NCI-H510A (cell line): ENCODE results near the gene DENND1A.

Experiments used
- DNase-seq: peaks from one replicate; lab custom pipeline; 2025; lab: John Stamatoyannopoulos, UW

DENND1A gene

DNA sequence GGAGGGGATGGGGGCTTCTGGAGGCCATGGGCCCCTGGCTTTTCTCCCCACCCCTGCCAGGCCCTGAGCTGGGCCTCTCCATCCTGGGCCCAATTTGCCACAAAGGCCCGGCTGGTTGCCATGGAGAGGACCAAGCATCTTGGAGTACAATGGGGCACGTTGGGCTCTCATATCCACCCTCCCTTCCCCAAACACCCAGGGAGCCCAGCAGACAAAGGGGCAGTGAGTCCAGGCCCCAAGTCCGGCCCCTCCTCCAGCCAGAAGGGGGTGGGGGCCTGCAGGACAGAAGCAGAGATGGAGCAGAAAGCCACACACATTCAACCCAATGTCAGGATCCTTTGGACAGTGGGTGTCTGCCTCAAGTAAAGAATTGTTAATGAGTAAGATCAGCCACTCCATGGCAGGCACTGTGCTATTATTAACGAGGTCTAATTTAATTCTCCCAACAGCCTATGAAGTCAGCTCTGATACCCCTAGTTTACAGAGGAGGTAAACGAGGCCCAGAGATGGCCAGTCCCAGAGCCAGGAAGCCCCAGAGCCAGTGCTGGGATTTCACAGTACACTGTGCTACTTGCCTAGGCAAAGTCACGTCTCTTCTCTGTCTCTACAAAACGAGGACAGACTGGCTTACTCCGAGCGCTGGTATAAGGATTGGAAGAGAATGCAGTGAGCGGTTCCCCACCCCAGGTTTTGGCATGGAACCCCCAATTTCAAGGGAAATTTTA is 571.6 kb downstream of the DENND1A start:
- DNase-seq = no peak

DNA sequence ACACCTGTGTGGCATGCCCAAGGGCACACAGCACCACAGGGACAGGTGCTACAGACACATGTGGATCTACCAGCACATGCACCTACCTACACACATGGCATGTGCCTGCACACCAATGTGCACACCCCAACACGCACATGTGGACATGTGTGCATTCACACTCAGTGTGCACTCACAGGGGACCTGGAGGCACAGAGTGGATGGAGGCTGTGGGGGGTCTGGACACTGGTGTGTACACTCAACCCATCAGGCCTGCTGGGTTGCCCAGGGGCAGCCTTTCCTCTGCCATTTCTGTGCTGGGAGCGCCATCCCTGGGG is 572.2 kb downstream of the DENND1A start:
- no peak for DNase-seq

DNA sequence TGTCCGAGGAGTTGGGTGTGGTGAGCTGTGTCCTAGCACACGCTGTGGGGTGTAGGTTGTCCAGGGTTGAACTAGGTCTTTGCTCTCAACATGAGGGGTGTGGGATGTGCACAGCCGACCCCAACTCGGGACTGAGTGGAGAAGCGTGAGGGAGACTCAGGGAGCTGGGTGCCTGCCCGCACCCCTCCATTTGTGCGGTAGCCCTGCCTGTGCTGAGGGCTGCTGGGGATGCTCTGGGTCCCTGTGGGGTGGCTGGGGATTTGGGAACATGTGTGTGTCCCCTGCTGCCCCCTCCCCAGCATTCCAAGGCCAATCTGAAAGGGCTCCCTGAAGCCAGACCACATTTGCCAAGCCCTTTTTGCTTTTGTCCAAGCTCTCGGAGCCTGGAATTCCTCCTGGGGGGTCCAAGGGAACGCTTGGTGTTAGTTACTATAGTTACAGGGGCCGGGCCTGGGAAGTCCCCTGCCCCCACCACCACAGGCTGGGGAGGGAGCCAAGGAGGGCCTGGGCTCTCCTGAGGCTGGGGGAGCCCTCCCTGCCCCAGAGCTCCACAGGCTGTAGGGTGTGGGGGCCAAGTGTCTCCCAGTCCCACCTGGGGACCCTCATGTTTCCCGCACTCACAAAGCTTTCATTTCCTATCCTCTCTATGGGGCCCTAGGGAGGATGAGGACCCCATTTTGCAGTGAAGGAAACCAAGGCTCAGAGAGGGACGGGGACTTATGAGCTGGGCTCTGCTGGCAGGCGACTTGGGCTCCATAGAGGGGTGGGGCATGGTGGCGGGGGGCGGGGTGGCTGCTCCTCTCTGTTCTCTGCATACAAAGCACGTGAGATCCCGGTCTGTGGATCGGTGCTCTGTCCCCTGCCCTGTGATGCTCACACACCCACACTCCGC is 572.8 kb downstream of the DENND1A start:
- DNase-seq = no peak

DNA sequence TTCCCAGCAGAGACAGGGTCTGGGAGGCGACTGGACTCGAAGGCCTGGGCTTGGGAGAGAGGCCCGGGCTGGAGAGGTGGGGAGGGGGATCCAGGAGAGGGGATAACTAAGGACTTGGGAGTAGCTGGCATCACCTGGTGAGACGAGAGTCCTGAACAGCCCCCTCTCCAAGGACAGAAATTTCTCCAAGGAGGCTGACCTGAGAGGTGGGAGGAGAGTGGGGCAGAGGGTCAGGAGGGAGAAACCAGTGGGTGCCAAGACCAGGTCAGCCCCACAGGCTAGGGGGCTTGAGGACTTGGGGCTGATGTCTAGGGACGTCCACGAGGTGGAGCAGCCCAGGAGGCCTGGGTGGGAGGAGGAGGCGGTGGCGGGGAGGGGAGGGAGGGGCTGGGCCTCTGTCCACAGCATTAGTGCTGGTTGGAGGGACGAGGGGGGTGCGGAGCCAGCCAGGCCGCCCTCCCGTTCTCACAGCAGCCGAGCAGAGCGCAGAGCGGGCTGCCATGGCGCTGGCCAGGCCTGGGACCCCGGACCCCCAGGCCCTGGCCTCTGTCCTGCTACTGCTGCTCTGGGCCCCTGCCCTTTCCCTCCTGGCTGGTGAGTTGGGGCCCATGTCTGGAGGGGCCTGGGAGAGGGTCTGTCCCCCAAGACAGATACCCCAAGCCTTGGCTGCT is 574.0 kb downstream of the DENND1A start, which contains the start of gene CRB2:
CRB2 (plus strand) TSS at position 437 of the 671 bp plus-strand sequence; CDS start at position 501, 64 bp downstream.
- DNase-seq = peak; percentile 71

DNA sequence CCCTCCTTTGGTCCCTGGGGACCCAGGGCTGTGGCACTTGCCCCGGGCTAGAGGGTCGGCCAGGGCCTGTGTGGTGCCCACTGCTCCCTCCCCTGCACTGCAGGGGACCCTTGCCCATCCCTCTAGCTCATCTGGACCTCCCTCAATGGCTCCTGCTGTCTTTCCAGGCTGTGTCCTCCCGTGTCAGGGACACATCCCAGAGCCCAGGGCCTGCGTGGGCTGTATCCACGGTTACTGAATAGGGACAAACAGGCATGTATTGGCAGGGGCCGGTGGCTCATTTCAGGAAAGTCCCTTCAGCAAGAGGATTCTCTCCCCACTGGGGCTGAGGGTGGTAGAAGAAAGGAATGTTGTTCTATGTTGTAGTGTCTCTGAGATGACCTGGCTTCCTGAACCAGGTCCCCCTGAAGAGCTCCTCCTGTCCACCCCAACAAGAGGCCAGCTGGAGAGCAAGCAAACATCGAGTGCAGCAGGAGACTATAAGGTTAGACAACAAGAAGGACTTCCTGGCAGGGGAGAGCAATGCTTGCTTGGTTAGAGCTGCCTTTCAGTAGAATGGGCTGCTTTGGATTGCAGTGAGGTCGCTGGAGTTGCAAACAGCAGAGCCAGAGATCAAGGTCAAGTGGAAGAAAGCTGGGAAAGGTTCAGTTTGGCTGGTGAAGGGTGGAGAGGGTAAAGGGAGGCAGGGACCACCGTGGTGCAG is 575.0 kb downstream of the DENND1A start:
- DNase-seq = no peak

DNA sequence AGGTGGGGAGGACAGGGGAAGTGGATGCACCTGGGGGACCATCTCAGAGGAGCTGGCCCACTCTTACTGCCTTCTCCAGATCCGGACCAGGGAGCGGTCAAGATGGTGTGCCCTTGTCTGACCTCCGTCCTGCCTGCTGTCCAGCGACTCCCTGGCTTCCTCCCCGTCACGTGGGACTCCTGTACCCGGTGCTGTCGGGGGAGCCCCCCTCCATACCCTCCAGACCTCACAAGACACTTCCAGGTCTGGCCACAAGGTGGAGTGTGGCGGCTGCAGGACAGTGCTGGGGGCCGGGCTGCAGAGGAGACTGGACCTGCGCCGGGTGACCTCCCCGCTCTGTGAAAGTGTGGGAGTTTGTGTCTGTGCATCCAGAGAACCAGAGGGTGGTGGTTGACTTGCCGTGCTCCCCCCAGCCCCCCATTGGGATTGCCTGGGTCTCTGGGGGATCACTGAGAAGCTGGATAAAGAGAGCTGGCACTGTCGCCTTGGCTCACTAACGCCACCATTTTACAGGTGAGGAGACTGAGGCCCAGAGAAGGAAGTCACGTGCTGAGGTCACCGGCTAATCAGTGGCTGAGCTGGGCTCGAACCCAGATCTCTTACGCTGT is 575.8 kb downstream of the DENND1A start:
- DNase-seq = peak; percentile 33

DNA sequence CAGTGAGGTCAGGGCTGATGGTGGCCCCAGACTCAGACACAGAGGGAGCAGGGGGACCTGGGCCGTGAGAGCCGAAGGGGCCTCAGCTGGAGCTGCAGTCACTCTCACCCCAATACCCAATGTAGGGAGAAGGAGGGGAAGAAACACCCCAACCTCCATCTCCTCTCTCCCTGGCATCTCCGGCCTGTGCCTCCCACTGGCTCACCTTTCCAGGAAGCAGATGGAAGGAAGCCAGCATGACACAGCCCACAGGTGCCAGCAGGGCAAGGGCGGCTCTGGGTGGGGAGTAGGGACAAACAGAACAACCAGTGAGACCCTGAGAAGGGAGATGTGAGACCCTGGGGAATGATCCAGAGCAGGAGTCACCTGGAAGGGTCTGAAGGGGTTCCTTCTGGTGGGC is 576.9 kb downstream of the DENND1A start:
- no peak for DNase-seq

DNA sequence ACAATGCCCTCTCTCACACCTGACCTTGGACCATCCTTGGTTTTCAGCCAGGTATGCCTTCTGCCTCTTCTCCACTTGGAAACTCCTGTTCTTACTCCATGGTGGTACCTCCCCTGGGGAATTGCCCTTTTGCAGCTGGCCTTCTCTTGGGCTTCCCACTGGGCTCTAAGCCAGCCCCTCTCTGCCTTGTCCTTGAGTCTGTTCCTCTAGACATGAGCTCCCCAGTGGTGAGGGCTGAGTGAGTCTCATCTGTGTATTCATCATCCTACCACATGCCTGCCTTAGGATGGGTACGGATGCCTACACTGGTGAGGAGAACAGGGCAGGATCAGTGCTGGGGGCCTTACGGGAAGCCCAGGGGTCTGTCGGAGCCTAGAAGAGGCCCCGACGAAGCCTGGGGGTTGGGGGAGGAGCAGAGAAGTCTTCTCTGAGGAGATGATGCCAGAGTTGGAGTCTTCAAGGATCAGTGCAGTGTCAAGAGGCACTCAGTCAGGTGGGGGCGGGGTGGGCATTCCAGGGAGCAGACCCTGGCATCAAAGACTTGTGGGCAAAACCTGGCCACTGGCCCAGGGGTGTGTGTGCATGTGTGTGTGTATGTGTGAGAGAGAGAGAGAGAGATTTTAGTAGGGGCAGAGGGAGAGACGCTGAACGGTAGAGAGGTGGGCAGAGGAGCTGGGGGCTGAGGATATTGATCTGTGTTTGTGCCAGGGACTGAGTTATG is 579.2 kb downstream of the DENND1A start:
- DNase-seq = no peak

DNA sequence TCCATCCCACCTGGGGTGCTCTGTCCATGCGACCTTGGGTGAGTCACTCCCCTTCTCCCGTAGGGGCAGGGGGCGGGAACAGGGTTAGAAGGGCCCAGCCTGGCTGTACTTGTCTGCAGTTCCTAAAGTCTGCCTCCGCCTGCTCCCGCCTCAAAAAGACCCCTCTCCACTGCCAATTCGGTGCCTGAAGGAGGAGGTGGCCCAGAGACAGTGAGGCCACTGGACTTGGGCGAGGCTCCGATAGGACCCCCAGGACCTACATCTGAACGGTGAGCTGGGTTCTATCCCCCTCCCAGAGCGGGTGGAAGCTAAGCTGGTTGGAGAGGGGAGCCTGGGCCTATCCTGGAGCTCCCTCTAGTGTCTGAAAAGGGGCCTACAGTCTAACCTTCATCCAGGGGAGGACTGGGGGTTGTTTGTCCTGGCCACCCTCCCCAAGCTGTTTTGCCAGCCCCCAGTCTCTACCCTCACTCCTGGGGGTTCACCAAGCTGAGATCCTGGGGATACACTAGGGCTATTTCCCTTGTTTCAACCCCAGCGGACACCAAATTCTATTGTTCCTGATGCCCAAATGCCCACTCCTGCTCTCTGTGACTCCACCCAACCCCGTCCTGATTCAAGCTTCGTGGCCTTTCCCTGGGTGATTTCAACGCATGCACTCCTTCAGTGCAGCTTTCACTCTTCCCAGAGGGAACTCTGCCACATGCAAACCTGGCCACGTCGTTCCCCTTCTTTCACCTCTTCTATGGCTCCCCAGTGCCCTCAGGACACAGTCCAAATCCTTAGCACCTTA is 580.0 kb downstream of the DENND1A start:
- no peak for DNase-seq

DNA sequence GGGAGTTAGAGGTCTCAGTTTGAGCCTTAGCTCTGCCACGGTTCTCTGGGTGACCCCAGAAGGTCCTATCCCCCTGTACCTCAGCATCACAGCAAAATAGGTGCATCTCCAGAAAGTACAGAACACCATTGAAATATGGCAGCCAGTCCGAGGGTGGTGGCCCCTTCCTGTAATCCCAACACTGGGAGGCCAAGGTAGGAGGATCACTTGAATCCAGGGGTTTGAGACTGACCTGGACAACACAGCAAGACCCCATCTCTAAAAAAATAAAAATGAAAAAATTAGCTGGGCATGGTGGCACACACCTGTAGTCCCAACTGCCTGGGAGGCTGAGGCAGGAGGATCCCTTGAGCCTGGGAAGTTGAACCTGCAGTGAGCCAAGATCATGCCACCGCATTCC is 580.9 kb downstream of the DENND1A start:
- DNase-seq = no peak

DNA sequence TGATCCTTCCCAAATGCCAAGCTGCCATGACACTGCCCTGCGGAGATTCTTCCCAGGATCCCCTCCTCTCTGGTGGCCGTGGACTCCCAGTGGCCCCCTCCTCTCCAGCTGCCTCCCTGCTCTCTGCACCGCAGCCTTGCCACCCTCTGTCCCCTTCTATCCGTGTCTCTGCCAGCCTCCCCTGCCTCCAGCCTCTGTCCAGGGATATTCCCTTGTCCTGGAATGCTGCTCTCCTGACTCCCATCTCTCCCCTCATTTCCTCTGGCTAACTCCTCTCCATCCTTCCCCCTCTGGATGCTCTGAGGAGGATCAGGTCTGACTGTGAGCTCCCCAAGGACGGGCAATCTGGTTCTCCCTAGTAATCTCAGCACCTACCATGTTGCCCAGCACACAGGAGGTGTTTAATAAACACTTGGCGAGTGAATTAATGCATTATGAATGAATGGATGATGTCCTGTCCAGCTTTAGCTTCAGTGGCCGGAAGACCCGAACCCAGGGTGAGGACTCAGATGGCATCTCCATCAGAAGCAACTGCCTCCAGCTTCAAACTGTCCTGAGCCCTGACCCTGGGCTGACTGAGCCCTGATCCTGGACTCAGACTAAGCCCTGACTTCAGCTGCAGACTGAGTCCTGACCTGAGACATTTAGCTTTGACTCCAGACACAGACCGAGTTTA is 581.5 kb downstream of the DENND1A start:
- DNase-seq = no peak

DNA sequence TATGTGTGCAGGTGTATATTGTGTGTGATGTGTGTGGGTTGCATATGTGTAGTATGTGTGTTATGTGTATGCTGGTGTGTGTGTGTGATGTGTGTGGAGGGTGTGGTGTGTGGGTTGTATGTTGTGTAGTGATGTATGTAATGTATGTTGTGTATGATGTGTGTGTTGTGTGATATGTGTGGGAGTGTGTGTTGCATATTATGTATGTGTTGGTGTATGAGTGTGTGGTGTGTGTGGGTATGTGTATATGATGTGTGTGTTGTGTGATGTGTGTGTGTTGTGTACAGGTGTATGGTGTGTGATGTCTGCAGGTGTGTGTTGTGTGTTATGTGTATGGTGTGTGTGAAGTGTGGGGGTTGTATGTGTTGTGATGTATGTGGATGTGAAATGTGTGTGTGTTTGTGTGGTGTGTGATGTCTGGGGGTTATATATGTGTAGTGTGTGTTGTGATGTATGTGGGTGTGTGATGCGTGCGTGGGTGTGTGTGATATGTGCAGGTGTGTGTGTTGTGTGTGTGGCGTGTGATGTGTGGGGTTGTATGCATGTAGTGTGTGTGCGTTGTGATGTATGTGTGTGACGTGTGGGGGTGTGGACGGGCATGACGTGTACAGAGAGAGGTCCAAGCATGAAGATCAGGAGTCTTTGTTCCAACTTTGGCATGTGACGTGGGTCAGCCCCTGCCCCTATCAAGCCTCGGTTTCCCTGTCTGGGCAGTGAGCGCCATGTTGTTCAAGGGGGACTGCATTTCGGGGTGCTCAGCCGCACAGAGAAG is 582.5 kb downstream of the DENND1A start:
- no peak for DNase-seq

DNA sequence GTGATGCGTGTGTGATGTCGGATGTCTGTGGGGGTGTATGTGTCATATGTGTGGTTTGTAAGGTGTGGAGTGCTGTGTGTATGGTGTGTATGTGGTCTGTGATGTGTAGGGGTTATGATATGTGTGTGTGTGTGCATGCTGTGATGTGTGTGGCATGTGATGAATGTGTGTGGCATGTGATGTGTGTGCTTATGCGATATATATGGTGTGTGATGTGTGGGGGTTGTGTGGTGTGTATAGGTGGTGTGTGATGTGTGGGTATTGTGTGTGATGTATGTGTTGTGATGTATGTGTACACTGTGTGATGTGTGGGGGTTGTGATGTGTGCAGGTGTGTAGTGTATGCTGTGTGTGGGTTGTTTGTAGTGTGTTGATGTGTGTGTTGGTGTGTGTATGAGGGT is 583.1 kb downstream of the DENND1A start:
- no peak for DNase-seq

DNA sequence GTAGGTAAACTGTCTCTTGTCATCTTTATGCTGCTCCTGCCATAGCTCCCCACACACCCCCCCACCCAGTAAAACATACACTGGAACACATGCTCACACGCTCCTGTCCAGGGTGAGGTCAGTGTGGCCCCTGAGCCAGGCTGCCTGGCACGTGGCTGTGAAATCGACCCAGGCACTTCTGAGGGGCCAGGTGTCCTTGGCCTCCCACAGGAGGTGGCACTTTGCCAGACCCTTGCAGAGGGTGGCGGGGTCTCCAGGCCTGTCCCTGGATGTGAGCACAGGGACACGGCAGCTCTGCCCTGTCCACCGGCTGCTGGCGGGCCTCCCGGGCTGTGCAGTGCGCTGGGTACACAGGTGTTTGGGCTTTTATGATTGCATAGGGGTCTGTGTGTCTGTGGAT is 583.9 kb downstream of the DENND1A start:
- no peak for DNase-seq

DNA sequence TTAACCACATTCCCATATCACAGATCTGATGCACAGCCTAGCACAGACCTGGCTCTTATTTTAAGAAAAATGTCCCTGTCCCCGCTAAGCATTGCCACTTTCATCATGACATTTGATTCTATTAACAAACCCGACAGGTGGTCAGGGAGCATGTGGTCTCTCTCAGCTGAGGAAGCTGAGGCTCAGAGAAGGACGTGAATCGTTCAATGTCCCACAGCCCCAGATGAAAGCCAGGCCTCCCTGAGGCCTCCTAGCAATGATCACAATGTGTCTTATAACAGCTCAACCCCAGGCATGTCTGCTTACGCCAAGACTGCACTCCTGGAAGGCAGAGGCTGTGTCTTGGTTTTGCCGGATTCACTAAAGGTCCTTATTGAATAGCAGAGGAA is 584.4 kb downstream of the DENND1A start:
- DNase-seq = no peak

DNA sequence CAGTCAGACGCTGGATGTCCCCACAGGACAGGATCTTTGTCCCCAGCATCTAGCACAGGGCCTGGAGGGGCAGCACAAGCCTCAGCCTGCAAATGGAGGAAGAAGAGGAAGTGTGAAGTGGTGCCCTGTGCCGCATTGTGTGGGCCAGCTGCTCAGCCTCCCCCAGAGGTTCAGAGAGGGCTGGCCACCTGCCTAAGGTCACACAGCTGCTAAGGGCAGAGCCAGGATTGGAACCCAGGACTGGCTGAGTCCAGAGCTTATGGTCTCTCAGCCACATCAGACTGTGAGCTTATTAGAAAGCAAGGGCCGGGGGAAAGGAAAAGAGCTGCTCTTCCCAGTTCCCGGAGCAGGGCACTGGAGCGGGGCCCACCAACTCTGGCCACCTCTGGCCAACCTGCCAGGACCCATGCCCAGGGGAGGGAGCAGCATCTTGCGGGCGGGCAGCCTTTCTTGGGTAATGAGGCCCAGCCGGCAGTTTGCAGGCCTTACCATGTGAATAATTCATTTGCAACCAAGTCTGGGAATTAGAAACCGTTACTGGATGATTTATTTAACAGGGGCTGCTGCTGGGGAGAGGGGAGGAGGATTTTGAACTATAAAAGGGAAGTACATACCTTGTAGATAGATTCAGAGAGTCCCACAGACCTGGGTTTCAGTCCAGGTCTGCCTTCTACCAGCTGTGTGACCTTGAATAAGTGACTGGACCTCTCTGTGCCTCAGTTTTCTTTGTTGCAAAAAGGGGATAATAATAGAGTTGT is 585.6 kb downstream of the DENND1A start:
- no peak for DNase-seq

DNA sequence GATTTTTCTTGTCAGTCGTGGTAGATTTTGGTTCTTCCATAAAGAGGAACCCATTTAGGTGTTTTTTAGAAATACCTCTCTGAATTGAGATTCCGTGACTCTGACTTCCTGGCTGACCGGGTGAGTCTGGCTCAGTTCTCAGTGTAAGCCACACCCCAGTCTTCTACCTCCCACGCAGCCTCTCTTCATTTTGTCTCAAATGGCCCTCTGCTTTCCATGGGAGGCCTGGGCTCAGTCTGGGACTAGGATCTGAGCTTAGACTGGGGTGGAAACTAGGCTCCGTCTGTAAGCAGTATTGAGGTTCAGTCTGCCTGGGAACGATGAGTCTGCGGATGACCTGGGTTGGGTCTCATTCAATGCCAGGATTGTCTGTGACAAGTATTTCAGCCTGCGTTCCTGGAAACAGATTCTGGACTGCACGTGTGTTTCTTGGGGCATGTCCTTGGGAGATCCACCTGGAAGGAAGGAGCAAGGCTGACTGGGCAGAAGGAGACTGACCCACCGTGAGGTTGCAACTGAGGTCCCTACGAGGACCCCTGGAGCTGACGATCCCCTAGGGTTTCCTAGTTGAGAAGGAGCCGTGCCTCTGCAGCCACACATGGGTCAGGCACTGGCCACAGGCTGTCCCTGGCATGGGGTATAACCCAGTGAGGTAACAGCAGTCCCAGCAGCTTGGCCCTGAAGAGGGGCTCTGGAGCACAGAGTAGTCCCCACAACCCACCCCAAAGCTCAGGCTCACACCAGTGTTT is 586.3 kb downstream of the DENND1A start:
- DNase-seq = no peak
